CD4-positive, alpha-beta T cell (primary cell): ENCODE data around the gene CD3D. TPM values are rescaled to one million over a fixed set of nuclear protein-coding genes. Genes with fewer than 3 reads are reported as not detected.
A peak's percentile ranks its signal among the peaks of the same experiment; 100 is the strongest.

ENCODE experiments used
- ATAC-seq: fragments of 200-7000 bp; cut with Tn5 transposase; one replicate; pipeline ENCODE4 v1.10.0; 2022; ENCODE audit warnings: mild to moderate bottlenecking; ENCODE audit not compliant: poor library complexity
- CTCF ChIA-PET: fragments of 350-600 bp; sonication (Branson Sonifier 250); formaldehyde crosslinking; loops from one replicate; lab custom pipeline; 2021; ENCODE audit warnings: antibody characterized with exemption, inconsistent platforms; lab: Charles Lee
- POLR2A ChIA-PET: fragments of 350-600 bp; sonication (Branson Sonifier 250); formaldehyde crosslinking; loops from one replicate; lab custom pipeline; 2021; ENCODE audit warnings: antibody characterized with exemption, inconsistent platforms; lab: Charles Lee
- DNase-seq, 14 experiments: peaks; one replicate each; pipeline ENCODE4 v3.0.0-alpha.2; 2013 to 2020; ENCODE audit warnings: mixed read lengths in 2 of 14
- H3K27ac ChIP-seq, 2 donors: one replicate each; pipeline versions ENCODE4 v1.5.1 to v1.7.0; 2013; ENCODE audit warnings: low read length in 2 of 2, low read depth in 1 of 2, mild to moderate bottlenecking in 1 of 2
- H3K27me3 ChIP-seq, 2 experiments: 1 replicate in 1 of 2; 2 replicates in 1 of 2; pipeline versions ENCODE4 v1.6.1 to v1.7.0; 2013; ENCODE audit warnings: low read length in 2 of 2, control low read depth in 1 of 2, mild to moderate bottlenecking in 1 of 2, moderate library complexity in 1 of 2; ENCODE audit not compliant: insufficient read depth in 2 of 2, control insufficient read depth in 1 of 2
- H3K36me3 ChIP-seq: one replicate; pipeline ENCODE4 v1.6.1; 2013; ENCODE audit warnings: low read length, control low read depth; ENCODE audit not compliant: insufficient read depth
- H3K4me1 ChIP-seq: one replicate; pipeline ENCODE4 v1.6.1; 2013; ENCODE audit warnings: low read length, control low read depth; ENCODE audit not compliant: insufficient read depth
- H3K4me3 ChIP-seq: one replicate; pipeline ENCODE4 v1.5.1; 2013; ENCODE audit warnings: mild to moderate bottlenecking, low read length, moderate library complexity
- H3K9me3 ChIP-seq, 2 experiments: 1 replicate in 1 of 2; 2 replicates in 1 of 2; pipeline versions ENCODE4 v1.6.1 to v1.7.0; 2013; ENCODE audit warnings: low read length in 2 of 2, mild to moderate bottlenecking in 2 of 2, control low read depth in 1 of 2, moderate library complexity in 1 of 2; ENCODE audit not compliant: control insufficient read depth in 1 of 2, insufficient read depth in 1 of 2
- H3K27ac Mint-ChIP-seq: one replicate; pipeline ENCODE4 v1.8.0; 2020; ENCODE audit warnings: mixed read lengths
- H3K27me3 Mint-ChIP-seq: one replicate; pipeline ENCODE4 v1.8.0; 2021; ENCODE audit warnings: mixed read lengths
- H3K36me3 Mint-ChIP-seq: one replicate; pipeline ENCODE4 v1.8.0; 2021; ENCODE audit warnings: low read depth, mixed read lengths
- H3K4me1 Mint-ChIP-seq: one replicate; pipeline ENCODE4 v1.8.0; 2021; ENCODE audit warnings: low read depth, mixed read lengths
- H3K4me3 Mint-ChIP-seq: one replicate; pipeline ENCODE4 v1.8.0; 2020; ENCODE audit warnings: mild to moderate bottlenecking, mixed read lengths
- H3K9me3 Mint-ChIP-seq: one replicate; pipeline ENCODE4 v1.8.0; 2020; ENCODE audit warnings: mixed read lengths
- intact Hi-C, 2 experiments: fragments of 100-400 bp; cut with DNase I in 1 of 2; cut with micrococcal nuclease in 1 of 2; formaldehyde crosslinking; loops; one replicate each; pipeline versions ENCODE4 v1.15.1 to v1.9.0; 2023 to 2025; cut with DNase I, micrococcal nuclease
- total RNA-seq, 174 experiments: library from RNA in 2 of 174; stranded (reverse) in 2 of 174; gene quantifications; one replicate each; pipeline ENCODE4 v1.2.3 and lab custom pipeline; 2021 to 2026
- TF ChIP-seq, protein P1 (sequence below): fragments of 200-600 bp; IDR thresholded peaks from one replicate; pipeline ENCODE4 v1.8.0; 2022; ENCODE audit warnings: antibody characterized with exemption, mild to moderate bottlenecking

CD3D gene
- total RNA-seq, 2 experiments from 2014 or later, result 265 to 274 TPM

DNA sequence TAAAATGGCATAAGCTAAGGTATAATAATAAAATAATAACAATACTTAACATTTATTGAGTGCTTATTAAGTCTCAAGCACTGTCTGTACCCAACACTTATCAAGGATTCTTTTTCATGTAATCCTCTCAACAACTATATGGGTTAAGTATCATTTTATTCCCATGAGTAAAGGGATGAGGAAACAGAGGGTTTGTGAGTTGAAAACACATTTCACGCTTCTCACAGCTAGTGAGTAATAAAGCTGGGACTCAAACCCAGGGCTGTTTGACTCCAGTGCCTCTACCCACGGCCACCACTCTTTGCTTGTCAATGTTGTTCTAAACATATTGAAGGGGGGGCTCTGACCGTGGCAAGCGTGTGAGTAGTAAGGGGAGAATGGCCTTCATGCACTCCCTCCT lies 29.3 kb downstream of the CD3D start:
- DNase-seq (no peak), ATAC-seq (no peak)
- Mint-ChIP-seq H3K27ac (peak overlapping the region; percentile 100), H3K4me3 (no peak overlapping the region), H3K27me3 (no peaks in the 10 kb centered on the region), H3K9me3 (no peaks in the 10 kb centered on the region), H3K4me1 (peaks cover 96% of the 10 kb centered on the region), H3K36me3 (peaks cover 91% of the 10 kb centered on the region)
- H3K9me3 ChIP-seq, result no peaks in the 10 kb centered on the region
- H3K27ac ChIP-seq, result peak overlapping the region; percentile 38 to 42
- ChIA-PET CTCF (no interaction called here), POLR2A (interaction anchor here (0.6 to 1.5 kb wide), 2 partner anchors 18 to 37 kb away, joined by 3 to 6 read pairs; no protein-coding TSS in a partner anchor)
- TF ChIP-seq, protein P1, sequence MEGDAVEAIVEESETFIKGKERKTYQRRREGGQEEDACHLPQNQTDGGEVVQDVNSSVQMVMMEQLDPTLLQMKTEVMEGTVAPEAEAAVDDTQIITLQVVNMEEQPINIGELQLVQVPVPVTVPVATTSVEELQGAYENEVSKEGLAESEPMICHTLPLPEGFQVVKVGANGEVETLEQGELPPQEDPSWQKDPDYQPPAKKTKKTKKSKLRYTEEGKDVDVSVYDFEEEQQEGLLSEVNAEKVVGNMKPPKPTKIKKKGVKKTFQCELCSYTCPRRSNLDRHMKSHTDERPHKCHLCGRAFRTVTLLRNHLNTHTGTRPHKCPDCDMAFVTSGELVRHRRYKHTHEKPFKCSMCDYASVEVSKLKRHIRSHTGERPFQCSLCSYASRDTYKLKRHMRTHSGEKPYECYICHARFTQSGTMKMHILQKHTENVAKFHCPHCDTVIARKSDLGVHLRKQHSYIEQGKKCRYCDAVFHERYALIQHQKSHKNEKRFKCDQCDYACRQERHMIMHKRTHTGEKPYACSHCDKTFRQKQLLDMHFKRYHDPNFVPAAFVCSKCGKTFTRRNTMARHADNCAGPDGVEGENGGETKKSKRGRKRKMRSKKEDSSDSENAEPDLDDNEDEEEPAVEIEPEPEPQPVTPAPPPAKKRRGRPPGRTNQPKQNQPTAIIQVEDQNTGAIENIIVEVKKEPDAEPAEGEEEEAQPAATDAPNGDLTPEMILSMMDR, result no peak
- H3K4me1 ChIP-seq, result peaks cover 79% of the 10 kb centered on the region
- H3K4me3 ChIP-seq, result no peak overlapping the region
- intact Hi-C loops, result no loop called here
- H3K36me3 ChIP-seq, result peaks cover 67% of the 10 kb centered on the region
- no peaks in the 10 kb centered on the region for H3K27me3 ChIP-seq

DNA sequence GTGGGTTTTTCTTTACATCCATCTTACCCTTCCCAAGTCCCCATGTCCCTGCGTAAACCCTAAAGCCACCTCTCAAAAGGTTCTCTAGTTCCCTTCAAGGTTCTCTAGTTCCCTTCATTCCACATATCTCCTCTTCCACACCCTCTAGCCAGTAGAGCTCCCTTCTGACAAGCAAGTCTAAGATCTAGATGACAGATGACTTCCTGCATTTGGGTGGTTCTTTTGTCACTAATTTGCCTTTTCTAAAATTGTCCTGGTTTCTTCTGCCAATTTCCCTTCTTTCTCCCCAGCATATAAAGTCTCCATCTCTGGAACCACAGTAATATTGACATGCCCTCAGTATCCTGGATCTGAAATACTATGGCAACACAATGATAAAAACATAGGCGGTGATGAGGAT lies 30.2 kb downstream of the CD3D start:
- DNase-seq, result no peak
- Histone ChIP-seq H3K9me3 (no peaks in the 10 kb centered on the region), H3K4me3 (no peak overlapping the region), H3K27ac (peak overlapping the region; percentile 39 to 42), H3K27me3 (no peaks in the 10 kb centered on the region), H3K36me3 (peaks cover 77% of the 10 kb centered on the region), H3K4me1 (peaks cover 79% of the 10 kb centered on the region)
- TF ChIP-seq, protein P1, result no peak
- H3K4me3 Mint-ChIP-seq, result peak overlapping the region; percentile 44
- H3K4me1 Mint-ChIP-seq, result peaks cover 96% of the 10 kb centered on the region
- peaks cover 97% of the 10 kb centered on the region for H3K36me3 Mint-ChIP-seq
- intact Hi-C loops, result no loop called here
- ATAC-seq, result no peak
- no peaks in the 10 kb centered on the region for H3K9me3 Mint-ChIP-seq
- no peaks in the 10 kb centered on the region for H3K27me3 Mint-ChIP-seq
- CTCF ChIA-PET, result interaction anchor here (0.6 to 2.2 kb wide), 8 partner anchors 16 to 145 kb away, joined by 3 to 19 read pairs (median 4); partner anchors contain the start of genes JAML and MPZL2
- H3K27ac Mint-ChIP-seq, result peak overlapping the region; percentile 100
- POLR2A ChIA-PET, result interaction anchor here (0.6 kb wide), 1 partner anchor 8 kb away, joined by 3 read pairs; the partner anchor contains the start of gene CD3E

DNA sequence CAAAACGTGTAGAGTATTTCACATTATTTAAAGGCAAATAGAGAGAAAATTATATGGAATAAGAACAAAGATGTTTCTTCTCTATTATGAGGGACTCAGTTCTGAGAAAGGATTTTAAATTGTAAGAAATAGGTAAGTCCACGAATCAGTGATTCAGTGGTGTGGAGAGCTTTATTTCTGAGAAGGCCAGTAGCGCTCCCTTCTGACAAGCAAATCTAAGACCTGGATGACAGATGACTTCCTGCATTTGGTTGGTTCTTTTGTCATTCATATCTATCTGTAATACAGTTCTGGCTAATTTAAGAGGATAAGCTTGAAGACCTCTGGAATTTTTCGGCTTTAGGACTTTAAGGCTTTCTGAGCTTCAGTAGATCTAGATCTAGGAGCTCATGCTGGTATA lies 31.0 kb downstream of the CD3D start:
- ATAC-seq (no peak), DNase-seq (peak in 3 of 14 experiments; percentile 28 to 53 (median 47))
- CTCF ChIA-PET, result interaction anchor here (0.6 to 2.2 kb wide), 11 partner anchors 10 to 146 kb away, joined by 3 to 19 read pairs (median 4); partner anchors contain the start of genes JAML and MPZL2
- Histone ChIP-seq H3K36me3 (peaks cover 85% of the 10 kb centered on the region), H3K27ac (peak overlapping the region; percentile 39 to 42), H3K9me3 (no peaks in the 10 kb centered on the region), H3K4me1 (peaks cover 79% of the 10 kb centered on the region), H3K4me3 (no peak overlapping the region), H3K27me3 (no peaks in the 10 kb centered on the region)
- POLR2A ChIA-PET, result interaction anchor here (0.6 to 1.2 kb wide), 5 partner anchors 9 to 113 kb away, joined by 3 to 5 read pairs (median 3); partner anchors contain the start of genes JAML, MPZL3 and UBE4A
- H3K4me1 Mint-ChIP-seq, result peaks cover 96% of the 10 kb centered on the region
- peak overlapping the region; percentile 55 for H3K4me3 Mint-ChIP-seq
- H3K27ac Mint-ChIP-seq, result peak overlapping the region; percentile 100
- peaks cover 98% of the 10 kb centered on the region for H3K36me3 Mint-ChIP-seq
- no peaks in the 10 kb centered on the region for H3K27me3 Mint-ChIP-seq
- TF ChIP-seq, protein P1, result peak; percentile 14
- intact Hi-C loops, result no loop called here
- H3K9me3 Mint-ChIP-seq, result no peaks in the 10 kb centered on the region
